GM21528 (cell line): ENCODE results near the gene COX7A2L.
"Not testable (repeated sequence)": the region's sequence is repeated elsewhere in the genome, so short reads cannot be mapped to it uniquely, and the experiment has no call there.

Experiments used
- ATAC-seq: cut with Tn5 transposase; IDR thresholded peaks from one replicate; pipeline ENCODE4 v1.9.1; 2021; ENCODE audit warnings: mild to moderate bottlenecking, moderate library complexity; ENCODE audit not compliant: unreplicated experiment, low FRiP score

Gene COX7A2L

GRCh38 chr2:42340045-42340937 lies 20.7 kb downstream of the COX7A2L start:
- no peak for ATAC-seq

- ATAC-seq, result no peak
These were observed 21.7 kb downstream of the COX7A2L start for GRCh38 chr2:42339191-42339912.

- ATAC-seq, result no peak
These were observed 22.3 kb downstream of the COX7A2L start for GRCh38 chr2:42338567-42339190.

- ATAC-seq, result no peak
These were observed 23.0 kb downstream of the COX7A2L start for GRCh38 chr2:42337846-42338566.

- no peak for ATAC-seq
These were observed 23.6 kb downstream of the COX7A2L start for GRCh38 chr2:42337356-42337820.

GRCh38 chr2:42336361-42336965 lies 24.6 kb downstream of the COX7A2L start:
- no peak for ATAC-seq

GRCh38 chr2:42335514-42336104 lies 25.4 kb downstream of the COX7A2L start:
- no peak for ATAC-seq

- ATAC-seq, result not testable (repeated sequence)
These were observed 26.2 kb downstream of the COX7A2L start for GRCh38 chr2:42334865-42335264.

- ATAC-seq, result no peak
These were observed 26.8 kb downstream of the COX7A2L start for GRCh38 chr2:42334220-42334619.

GRCh38 chr2:42333579-42333978 lies 27.4 kb downstream of the COX7A2L start:
- ATAC-seq, result no peak

- ATAC-seq, result no peak
These were observed 28.4 kb downstream of the COX7A2L start for GRCh38 chr2:42332575-42332974.

- ATAC-seq, result no peak
These were observed 29.3 kb downstream of the COX7A2L start for GRCh38 chr2:42331569-42332284.

GRCh38 chr2:42329736-42330135 lies 31.3 kb downstream of the COX7A2L start:
- ATAC-seq, result no peak

GRCh38 chr2:42328923-42329322 lies 32.1 kb downstream of the COX7A2L start:
- no peak for ATAC-seq

- ATAC-seq, result no peak
These were observed 32.7 kb downstream of the COX7A2L start for GRCh38 chr2:42328148-42328833.

- ATAC-seq, result no peak
These were observed 33.9 kb downstream of the COX7A2L start for GRCh38 chr2:42327125-42327524.

GRCh38 chr2:42325609-42326008 lies 35.4 kb downstream of the COX7A2L start:
- no peak for ATAC-seq

- no peak for ATAC-seq
These were observed 36.1 kb downstream of the COX7A2L start for GRCh38 chr2:42324949-42325348.
